ENCODE measurements around the gene PSMF1. TPM values are rescaled to one million over a fixed set of nuclear protein-coding genes. Genes with fewer than 3 reads are reported as not detected.

The PSMF1 gene, protein sequence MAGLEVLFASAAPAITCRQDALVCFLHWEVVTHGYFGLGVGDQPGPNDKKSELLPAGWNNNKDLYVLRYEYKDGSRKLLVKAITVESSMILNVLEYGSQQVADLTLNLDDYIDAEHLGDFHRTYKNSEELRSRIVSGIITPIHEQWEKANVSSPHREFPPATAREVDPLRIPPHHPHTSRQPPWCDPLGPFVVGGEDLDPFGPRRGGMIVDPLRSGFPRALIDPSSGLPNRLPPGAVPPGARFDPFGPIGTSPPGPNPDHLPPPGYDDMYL
- total RNA-seq (2021; fragmentation: NEBNext Ultra II Directional; extraction: Animal tissue kit (Norgen Biotek cat#: 25700)): 100 to 1,000 TPM; 179 to 208 (median 199) TPM
- long read RNA-seq, full-length matches to known transcripts: 123 of 139 reads
- long read RNA-seq, partial matches to known transcripts: 4 of 139 reads
- long read RNA-seq, other reads (novel, unspliced or antisense): 12 of 139 reads

DNA sequence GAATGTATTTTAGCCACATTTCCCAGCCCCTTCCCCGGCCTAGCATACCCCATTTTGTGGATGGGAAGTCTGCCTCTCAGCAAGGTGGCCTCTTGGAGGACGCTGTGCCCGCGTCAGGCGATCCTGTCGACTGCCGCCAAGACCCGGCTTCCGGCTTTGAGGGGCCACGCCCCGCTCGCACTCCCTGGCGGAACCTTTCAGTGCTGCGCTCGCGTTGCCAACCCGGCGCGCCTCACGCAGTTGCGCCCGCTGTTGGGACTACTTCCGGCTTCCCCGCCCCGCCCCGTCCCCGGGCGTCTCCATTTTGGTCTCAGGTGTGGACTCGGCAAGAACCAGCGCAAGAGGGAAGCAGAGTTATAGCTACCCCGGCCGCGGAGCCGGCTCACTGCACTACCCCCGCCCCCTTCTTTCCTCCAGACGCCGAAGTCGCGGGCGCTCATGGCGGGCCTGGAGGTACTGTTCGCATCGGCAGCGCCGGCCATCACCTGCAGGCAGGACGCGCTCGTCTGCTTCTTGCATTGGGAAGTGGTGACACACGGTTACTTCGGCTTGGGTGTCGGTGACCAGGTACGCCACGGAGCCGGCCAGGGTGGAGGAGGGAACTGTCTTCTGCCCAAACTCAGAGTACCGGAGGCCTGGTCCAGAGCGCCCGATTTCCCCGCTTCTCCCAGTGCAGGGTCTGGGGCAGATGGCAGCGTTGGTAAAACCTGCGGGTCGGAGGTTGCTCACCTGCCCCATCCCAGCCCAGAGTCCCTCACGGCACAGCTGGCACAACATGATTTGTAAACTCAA is at the start of gene PSMF1:
Gene PSMF1, plus strand, starts transcription at position 267 of the 792 bp plus-strand sequence. Its CDS starts 172 bp downstream, at position 439.
- no peaks in the 10 kb centered on the region for H3K9me3 Mint-ChIP-seq
- no peaks in the 10 kb centered on the region for H3K27me3 Mint-ChIP-seq (ENCODE audit: insufficient read depth)
- DNase-seq: peak; percentile 89
- peak within 1 kb of the TSS; percentile 96 for H3K4me3 Mint-ChIP-seq
- TF ChIP-seq, protein P1, sequence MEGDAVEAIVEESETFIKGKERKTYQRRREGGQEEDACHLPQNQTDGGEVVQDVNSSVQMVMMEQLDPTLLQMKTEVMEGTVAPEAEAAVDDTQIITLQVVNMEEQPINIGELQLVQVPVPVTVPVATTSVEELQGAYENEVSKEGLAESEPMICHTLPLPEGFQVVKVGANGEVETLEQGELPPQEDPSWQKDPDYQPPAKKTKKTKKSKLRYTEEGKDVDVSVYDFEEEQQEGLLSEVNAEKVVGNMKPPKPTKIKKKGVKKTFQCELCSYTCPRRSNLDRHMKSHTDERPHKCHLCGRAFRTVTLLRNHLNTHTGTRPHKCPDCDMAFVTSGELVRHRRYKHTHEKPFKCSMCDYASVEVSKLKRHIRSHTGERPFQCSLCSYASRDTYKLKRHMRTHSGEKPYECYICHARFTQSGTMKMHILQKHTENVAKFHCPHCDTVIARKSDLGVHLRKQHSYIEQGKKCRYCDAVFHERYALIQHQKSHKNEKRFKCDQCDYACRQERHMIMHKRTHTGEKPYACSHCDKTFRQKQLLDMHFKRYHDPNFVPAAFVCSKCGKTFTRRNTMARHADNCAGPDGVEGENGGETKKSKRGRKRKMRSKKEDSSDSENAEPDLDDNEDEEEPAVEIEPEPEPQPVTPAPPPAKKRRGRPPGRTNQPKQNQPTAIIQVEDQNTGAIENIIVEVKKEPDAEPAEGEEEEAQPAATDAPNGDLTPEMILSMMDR (IDR thresholded peaks at IDR 0.05): peak; percentile 51
- peaks cover 30% of the 10 kb centered on the region for H3K36me3 Mint-ChIP-seq (ENCODE audit: low read depth)
- peak within 1 kb of the TSS; percentile 62 for H3K27ac Mint-ChIP-seq
- H3K4me1 Mint-ChIP-seq (ENCODE audit: low read depth): peaks cover 60% of the 10 kb centered on the region

DNA sequence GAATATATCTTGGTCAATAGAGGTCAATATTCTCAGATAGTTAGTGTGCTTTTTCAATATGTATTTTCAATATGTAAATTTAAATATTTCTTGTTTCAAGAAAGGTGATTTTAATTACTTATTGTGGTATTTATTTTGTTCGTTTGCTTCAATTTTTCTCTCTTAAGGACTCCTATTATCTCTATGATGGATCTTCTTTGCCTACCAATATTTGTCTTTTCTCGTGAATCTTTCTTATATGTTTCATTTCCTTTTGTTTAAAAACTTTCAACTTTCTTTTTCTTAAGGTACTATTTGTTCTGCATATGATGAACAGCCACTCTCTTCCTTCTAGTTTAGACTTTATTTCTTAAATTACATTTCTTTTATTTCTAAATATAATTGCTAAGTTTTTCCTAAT is 46.1 kb upstream of the PSMF1 start:
- peaks cover 9% of the 10 kb centered on the region; the same call in 1 of the 2 replicates for H3K9me3 Mint-ChIP-seq
- TF ChIP-seq, protein P1 (IDR thresholded peaks at IDR 0.05): no peak
- no peak overlapping the region for H3K27ac Mint-ChIP-seq
- no peak for DNase-seq
- peaks cover 10% of the 10 kb centered on the region; the same call in 1 of the 2 replicates for H3K36me3 Mint-ChIP-seq (ENCODE audit: low read depth)
- H3K4me1 Mint-ChIP-seq (ENCODE audit: low read depth): no peaks in the 10 kb centered on the region
- H3K4me3 Mint-ChIP-seq: no peak overlapping the region
- peaks cover 9% of the 10 kb centered on the region for H3K27me3 Mint-ChIP-seq (ENCODE audit: insufficient read depth)

DNA sequence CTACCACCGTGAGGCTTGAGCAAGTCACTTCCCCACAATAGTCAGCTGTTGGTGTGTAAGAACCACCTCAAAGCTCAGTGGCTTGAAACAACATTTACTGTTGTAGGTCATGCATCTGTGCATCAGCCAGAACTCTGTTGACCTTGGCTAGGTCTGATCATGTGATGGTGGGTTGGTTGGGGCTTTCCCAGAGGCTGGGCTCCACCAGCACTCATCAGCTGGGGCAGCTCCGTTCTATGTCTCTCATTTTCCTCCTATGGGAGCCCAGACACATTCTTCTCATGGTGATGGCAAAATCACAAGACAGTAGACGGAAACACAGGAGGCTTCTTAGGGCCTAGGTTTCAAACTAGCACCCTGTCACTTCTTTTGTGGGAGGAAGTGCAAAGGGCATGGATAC is 42.8 kb upstream of the PSMF1 start:
- no peak for DNase-seq
- Mint-ChIP-seq H3K4me3 (no peak overlapping the region), H3K36me3 (ENCODE audit: low read depth) (peaks cover 10% of the 10 kb centered on the region; the same call in 1 of the 2 replicates), H3K4me1 (ENCODE audit: low read depth) (no peaks in the 10 kb centered on the region), H3K9me3 (peaks cover 9% of the 10 kb centered on the region; the same call in 1 of the 2 replicates), H3K27ac (no peak overlapping the region), H3K27me3 (ENCODE audit: insufficient read depth) (peaks cover 19% of the 10 kb centered on the region)
- TF ChIP-seq, protein P1 (IDR thresholded peaks at IDR 0.05): no peak

DNA sequence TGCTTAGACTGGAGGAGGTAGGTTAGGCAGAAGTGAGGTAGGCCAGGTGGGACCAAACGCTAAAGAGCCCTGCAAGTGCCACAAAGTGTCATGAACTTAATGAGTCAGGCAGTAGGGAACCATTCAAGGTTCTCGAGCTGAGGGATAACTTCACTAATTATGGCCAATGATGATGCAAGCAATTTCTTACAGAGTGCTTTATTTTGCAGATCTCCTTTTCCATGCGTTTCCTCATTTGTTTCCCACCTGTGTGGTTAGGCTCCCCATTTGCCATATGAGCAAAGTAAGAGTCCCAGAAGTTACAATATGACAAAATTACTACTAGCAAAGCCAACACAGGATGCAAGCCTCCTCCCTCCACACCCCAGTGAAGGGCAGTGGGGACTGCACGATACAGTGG is 36.5 kb upstream of the PSMF1 start:
- DNase-seq: no peak
- Mint-ChIP-seq H3K4me3 (no peak overlapping the region), H3K27ac (no peak overlapping the region), H3K4me1 (ENCODE audit: low read depth) (no peaks in the 10 kb centered on the region), H3K36me3 (ENCODE audit: low read depth) (no peaks in the 10 kb centered on the region), H3K27me3 (ENCODE audit: insufficient read depth) (peaks cover 16% of the 10 kb centered on the region), H3K9me3 (peaks cover 5% of the 10 kb centered on the region; the same call in 1 of the 2 replicates)
- TF ChIP-seq, protein P1 (IDR thresholded peaks at IDR 0.05): no peak

DNA sequence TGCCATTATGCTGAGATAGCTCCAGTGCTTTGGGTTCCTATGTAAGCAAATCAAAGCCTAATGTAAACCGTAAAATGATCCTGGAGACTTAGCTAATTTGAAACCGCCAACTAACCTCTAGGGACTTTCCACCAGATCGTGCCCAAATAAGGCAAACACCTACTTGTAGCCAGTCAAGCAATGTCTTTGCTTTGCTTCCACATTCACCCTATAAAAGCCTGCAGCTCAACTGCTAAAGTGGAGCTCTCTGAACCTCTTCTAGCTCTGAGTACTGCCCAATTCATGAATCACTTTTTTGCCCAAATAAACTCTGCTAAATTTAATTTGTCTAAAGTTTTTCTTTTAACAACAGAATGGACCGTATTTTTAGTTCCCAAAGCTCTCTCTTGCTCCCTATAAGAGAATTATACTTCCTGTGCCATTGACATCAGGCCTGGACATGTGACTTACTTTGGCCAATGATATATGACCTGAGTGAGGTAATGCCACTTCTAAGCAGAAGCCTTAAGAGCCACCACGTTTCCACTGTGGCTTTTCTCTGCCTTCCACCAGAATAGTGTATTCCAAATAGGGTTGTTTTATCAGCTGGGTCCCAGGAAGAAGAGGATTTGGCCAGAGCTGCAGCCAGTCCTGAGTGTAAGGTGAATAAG is 34.8 kb upstream of the PSMF1 start:
- H3K9me3 Mint-ChIP-seq: peaks cover 5% of the 10 kb centered on the region; the same call in 1 of the 2 replicates
- DNase-seq: no peak
- H3K27ac Mint-ChIP-seq: no peak overlapping the region
- TF ChIP-seq, protein P1 (IDR thresholded peaks at IDR 0.05): no peak
- H3K4me1 Mint-ChIP-seq (ENCODE audit: low read depth): no peaks in the 10 kb centered on the region
- H3K4me3 Mint-ChIP-seq: no peak overlapping the region
- peaks cover 10% of the 10 kb centered on the region for H3K27me3 Mint-ChIP-seq (ENCODE audit: insufficient read depth)
- H3K36me3 Mint-ChIP-seq (ENCODE audit: low read depth): no peaks in the 10 kb centered on the region

Data from HFFc6 (cell line).